Activated gamma-delta T cell (primary cell): ENCODE data around the gene SDR39U1.

Source experiments
- DNase-seq: peaks from one replicate; lab custom pipeline; 2025; lab: John Stamatoyannopoulos, UW

Gene SDR39U1

DNA sequence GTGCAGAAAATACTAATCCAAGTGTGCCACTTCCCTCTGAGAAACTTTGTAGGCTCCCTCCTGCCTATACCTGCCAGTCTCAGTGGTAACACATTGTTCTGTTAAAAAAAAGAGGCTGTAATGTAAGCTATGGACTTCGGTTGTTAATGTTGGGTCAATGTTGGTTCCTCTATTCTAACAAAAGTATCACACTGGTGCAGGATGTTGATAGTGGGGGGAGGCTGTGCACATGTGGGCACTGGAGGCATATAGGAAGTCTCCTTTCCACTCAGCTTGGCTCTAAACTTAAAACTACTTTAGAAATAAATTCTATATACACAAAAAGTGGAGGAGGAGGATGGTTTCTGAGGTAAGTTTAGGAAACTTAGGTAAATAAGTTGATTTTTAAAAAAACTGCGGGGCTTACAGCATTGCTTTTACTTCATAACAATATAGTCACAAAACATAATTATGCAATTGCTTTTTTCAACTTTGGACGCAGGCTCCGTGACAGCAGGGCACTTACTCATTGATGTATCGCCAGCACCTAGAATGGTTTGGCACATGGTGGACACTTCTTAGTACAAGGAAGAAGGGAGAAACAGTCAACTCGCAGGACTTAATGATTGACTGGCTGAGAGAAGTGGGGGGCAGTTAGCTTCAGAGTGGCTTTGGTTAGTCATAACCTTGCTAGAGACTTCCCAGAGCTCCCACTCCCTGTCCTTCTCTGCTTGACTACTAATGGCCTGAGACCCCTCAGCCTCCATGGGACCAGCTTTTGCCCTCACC lies 51.7 kb downstream of the SDR39U1 start:
- DNase-seq: no peak
